ENCODE results near the gene RNH1.

Gene RNH1

DNA sequence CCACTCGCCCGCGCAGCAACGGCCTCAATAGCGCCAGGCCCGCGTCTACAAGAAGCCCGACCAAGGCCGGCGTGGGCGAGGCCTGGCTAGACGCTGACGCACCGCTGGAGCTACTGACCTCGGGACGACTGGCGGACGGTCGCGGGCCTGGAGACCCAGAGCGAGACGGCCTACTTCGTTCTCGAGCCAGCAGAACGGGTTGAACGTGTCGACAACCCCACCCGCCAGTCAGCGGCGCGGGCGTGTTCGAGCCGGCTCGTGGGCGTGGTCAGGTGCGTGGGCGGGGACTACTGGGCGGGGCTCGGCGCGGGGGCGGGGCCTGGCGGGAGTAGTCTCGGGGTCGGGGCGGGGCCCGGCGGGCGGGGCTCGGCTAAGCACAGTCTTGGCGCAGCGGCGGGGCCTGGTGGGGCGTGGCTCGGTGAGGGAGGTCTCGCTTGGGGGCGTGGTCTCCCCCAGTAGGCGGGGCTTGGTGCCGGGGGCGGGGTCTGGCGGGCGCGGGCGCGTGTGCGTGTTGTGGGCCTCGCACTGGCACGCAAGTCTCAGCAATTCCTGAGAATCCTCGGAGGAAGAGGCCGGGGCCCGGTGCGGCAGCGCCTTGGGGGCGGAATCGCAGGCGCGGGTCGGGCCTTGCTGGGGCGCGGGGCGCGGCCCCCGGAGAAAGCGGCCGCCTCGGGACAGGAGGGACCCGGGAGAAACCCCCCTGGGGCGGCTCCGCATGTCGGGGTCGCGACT, at the start of gene RNH1:
RNH1 (minus strand) TSS at position 248 of the 732 bp plus-strand sequence. CDS start 5,080 bp downstream, outside the sequence.
- peak; percentile 95 for DNase-seq (ENCODE audit: low read depth)

DNA sequence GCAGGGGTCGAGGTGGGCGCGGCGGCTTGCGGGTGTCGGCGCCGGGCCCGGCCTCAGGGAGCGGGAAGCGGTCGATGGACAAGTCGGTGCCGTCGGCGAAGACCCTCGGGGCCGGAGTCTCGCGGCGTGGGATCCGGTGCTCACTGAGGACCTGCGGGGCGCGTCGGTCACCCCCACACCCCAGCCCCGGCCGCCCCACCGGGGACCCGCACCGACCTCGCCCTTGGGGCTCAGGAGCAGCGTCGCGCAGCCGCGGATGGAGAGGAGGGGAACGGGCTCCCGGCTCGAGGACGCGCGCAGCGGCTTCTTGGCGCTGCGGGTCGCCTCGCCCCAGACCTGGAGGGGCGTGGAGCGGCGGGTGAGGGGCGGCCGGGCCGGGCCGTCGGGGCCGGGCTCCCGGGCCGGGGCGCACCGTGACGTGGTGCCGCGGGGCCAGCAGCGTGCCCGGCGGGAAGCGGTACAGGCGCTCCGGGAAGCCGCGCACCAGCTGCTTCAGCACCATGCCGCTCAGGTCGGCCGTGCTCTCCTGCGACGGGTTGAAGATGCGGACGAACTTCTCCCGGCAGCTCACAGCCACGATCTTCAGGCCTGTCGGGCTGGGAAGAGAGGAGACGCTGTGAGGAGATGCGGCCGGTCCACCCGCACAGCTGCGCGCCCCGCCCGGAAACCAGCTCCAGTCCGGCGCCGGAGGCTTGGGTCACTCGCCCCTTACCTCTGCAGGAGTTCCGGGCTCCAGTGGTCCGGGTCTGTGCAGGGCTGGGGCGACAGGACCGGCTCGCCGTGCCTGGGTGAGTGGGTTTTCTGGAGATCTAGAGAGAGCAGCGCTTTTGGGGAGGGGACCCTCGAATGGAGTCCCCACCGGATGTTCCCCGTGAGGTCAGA, 49.0 kb upstream of the RNH1 start:
- DNase-seq (ENCODE audit: low read depth): no peak

DNA sequence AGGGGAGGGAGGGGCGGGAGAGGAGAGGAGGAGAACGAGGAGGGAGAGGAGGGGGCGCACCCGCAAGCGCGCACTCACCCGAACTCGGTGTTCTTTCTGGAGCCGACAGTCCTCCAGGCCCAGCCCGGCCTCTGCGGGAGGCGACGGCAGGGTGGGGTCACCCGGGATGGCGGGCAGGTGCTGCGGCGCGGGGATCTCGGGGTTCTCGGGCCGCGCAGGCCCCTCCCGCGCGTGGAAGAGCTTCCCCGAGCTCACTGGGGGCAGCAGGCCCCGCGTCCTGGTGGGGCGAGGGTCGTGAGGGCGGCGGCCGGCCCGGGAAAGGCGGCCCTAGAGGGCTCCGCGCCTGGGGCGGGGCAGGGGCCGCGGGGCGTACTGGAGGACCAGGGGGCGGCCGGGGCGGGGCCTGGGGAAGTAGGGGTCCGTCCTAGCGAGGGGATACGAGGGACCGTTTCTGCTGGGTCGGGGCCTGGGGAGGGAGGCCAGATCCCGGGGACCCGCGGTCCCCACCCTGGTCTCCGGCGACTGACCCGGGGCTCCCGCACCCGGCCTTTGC, 48.3 kb upstream of the RNH1 start:
- DNase-seq (ENCODE audit: low read depth): no peak

DNA sequence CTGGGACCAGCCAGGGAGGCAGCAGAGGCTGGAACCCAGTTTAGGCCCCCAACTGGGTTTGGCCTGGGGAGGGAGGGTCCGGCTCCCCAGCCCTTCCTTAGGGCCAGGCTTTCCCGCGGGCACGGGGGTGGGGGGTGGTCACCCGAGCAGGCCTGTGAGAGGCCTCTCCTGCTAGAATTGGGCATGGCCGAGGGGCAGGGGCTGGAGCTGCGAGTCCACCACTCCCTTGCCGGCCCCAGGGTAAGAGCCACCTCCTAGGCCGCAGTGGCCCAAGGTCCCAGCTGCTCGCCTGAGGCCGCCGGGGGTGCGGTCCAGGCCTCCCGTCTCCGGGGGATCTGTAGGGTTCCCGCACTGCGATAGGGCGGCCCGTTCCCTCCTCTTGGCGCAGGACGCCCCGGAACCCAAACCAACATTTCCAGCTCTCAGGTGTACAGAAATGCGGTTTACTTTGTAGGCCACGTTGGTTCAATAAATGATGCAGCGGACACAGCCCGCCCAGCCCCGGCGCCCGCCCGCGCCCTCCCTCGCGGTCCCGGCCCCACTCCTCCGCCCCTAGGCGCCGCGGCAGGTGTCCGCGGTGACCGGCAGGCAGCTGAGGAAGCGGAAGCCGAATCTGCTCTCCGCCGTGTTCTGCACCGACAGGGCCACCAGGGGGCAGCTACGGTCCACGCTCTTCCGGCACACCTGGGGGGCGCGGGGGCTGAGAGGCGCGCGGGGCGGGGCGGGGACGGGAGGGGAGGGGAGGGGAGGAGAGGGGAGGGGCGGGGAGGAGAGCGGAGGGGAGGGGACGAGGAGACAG, 47.6 kb upstream of the RNH1 start:
- DNase-seq (ENCODE audit: low read depth): no peak

DNA sequence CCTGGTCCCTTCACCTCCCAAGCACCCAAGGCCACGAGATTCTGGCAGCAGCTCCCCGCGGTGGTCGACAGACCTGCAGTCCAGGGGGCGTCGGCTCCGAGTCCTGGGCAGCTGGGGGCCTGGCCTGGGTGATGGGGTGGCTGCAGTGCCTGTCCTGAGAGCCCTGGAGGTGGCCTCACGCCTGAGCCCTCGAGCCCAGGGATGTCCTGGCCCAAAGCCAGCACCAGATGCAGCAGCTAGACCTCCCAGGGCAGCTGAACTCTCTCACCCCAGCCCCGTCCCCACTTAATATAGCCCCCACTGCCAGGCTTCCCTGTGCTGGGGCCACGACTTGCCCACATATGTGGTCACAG, 46.9 kb upstream of the RNH1 start:
- DNase-seq (ENCODE audit: low read depth): no peak

DNA sequence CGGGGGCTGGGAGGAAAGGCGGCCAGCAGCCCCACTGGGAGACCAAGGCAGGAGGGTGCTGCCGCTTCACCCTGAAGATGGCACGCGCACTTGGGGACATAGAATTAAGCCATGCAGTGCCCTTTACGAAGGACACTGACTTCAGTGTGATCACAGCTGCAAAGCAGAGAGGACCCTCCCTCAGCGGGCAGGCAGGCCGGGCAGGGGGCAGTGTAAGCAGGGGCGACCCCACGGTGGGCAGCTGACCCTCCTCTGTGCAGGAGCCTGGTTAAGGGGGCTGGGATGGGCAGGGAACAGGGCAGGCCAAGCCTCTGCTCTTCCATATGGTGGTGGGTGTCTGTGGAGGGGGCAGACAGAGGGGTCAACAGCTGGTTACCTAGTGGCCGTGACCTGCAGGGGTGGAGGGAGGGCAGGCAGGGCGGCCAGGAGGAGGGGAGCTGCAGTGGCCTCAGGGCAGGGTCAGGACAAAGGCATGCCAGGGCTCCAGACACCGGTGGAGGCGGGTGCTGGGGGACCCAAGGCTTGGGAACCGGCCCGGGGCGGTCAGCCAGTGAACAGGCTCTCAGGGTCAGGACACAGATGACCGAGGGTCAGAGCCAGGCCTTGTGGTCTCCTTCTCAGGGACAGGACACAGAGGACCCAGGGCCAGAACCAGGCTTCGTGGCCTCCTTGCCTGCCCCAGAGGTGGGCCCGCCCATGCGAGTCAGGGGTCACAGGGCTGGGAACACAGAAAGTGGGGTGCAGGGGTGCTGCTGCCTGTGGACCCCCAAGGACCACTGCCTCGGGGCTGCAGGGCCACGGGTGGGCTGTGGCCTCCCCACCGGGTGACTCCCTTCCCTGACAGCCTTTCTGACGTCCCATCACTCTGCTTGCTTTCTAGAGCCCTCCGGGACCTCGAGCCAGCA, 46.3 kb upstream of the RNH1 start:
- no peak for DNase-seq (ENCODE audit: low read depth)

DNA sequence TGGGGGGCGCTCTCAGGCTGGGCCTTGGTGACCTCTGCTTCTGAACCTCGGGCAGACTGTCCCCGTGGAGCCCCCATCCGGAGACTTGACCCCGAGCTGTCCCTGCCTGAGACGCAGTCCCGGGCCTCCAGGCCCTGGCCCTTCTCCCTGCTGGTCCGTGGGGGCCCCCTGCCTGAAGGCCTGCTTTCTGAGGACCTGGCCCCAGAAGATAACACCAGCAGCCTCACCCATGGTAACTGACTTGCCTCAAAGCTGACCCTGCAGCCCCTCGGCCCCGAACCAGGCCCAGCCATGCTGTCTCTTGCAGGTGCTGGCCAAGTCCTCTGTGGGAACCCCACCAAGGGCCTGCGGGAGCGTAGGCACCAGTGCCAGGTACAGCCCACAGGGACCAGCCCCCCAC, 44.6 kb upstream of the RNH1 start:
- DNase-seq (ENCODE audit: low read depth): no peak

DNA sequence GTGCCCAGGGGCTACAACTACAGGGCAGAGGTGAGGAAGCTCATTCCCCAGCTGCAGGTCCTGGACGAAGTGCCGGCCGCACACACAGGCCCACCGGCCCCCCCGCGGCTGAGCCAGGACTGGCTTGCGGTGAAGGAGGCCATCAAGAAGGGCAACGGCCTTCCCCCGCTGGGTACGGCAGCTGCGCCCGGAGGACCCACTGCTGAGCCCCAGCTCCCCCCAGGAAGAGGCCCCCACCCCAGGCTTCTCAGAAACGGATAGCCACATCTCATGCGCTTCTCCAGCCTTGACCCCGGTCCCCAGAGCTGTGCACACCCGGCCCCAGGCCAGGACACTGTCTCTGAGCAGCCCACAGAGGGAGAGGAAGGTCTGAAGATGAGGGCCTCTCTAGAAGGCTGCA, 44.1 kb upstream of the RNH1 start:
- DNase-seq (ENCODE audit: low read depth): no peak

DNA sequence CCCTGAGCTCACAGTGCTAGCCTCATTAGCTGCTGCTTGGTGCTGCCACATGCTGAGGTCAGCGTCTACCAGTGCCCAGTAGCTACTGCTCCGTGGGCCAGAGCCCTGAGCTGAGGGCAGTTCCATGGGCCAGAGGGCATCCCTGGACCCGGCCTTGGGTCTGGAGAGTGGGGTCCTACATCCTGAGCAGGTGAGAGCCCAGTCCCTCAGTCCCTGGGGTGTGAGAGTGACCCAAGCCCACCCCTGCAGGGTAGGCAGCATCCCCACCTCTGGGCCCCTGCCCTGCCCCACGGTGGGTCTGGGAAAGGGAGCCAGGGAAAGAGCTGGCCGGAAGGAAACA, 43.7 kb upstream of the RNH1 start:
- DNase-seq (ENCODE audit: low read depth): no peak

DNA sequence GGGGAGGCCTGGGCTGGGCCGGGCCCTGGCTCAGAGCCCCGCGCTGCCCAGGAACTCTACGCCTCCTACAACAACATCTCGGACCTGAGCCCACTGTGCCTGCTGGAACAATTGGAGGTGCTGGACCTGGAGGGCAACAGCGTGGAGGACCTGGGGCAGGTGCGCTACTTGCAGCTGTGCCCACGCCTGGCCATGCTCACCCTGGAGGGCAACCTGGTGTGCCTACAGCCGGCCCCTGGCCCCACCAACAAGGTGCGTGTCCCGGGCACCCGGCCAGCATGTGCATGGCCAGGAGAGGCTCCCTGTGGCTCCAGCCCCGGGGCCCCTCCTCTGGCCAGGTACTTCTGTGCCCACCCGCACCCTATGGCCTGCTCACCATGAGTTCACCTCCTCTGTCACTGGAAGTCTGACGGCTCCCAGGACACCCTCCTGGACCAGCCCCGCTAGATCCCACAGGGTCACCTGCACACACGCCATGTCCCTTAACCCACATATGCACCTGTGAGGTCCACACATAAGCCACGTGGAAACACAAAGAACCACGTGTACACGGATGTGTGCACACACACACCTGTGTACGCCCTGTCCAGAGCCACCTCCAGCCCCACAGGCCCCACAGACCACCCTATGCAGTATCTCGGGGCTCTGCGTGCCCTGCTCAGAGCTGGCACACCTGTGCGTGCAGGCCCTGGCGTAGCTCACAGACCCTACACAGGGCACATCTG, 43.1 kb upstream of the RNH1 start:
- DNase-seq (ENCODE audit: low read depth): no peak

DNA sequence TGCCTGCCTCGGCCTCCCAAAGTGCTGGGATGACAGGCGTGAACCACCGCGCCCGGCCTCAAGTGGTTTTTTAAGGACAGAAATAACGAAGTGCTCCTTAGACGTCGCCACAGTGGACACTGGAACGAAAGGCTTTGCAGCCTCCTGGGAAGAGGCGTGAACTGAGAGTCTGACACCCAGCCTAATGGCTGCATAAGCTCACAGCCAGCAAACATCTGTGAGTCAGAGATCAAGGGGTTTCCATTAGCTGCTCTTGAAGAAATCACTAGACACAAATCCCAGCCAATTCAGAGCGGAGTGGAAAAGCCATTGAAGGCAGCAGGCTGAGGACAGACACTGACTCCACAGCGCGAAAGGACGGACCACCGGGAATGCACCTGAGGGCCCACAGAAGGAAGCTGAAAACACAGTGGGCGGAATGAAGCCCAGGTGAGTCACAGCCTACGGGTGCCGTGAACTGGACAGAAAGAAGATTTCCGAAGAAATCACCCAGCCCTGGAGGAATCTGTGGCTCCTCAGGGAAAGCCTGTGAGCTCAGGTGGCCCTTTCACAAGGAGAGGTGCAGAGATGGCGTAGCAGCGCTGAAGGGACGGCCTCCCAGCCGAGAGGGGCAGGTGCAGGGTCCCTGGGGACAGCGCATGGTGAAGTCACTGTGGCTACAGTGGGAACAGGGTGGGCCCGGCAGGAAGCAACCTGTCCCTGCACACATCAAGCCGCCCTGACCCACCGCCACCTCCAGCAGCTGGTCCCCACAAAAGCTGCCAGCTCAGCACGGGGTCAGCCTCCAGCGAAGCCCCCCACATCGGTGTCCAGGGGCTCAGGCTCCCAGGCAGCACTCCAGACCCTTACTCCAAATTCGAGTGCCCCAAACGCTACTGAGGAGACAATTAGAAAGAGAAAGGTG, 41.9 kb upstream of the RNH1 start:
- DNase-seq (ENCODE audit: low read depth): no peak

DNA sequence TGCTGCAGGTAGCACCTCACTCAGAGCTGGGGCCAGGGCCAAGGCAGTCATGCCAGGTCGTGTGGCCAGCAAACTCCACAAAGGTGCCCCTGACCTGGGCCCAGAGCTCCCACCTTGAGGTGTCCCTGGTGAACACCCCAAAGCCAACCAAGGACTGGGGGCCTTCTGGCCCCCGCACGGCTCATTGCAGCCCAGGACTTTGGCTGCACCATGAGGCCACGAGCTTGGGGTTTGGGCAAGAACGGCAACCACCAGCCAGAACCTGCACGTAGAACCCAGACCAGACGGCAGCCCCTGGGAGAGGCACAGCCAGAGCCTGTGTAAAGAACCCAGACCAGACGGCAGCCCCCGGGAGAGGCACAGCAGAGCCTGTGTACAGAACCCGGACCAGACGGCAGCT, 38.1 kb upstream of the RNH1 start:
- DNase-seq (ENCODE audit: low read depth): no peak

DNA sequence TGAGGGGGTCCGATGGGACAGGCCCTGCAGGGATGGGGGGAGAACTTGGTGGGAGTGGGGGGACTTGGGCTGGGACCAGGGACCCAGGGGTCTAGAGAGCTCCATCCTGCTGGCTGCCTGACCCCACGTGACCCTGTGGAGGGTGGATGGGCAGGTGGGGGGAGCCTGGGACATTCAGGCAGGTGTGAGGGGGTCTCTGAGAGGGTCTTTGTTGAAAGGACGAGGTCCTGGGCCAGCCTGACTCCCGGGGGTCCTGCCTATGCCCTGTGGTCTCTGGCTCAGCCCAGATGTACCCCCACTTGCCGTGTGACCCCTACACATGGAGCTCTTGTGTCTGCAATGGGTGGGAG, 37.8 kb upstream of the RNH1 start:
- DNase-seq (ENCODE audit: low read depth): no peak

DNA sequence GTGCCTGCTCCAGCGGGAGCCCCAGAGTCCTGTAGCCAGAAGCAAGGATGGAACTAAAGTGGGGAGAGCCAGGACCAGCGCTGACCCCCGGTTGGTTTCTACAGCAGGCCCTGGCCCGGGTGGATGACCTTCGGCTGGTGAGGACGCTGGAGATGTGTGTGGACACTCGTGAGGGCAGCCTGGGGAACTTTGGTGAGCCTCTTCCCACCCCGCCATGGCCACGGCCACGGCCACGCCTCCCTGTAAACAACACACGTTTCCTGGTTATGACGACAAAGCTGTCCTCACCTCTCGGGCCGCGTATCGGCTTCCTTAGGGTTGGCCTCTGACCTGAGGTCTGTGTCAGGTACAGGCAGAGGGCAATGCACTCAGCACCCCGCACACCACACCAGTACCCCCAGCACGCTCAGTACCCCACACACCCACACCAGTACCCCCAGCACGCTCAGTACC, 34.4 kb upstream of the RNH1 start:
- DNase-seq (ENCODE audit: low read depth): no peak

DNA sequence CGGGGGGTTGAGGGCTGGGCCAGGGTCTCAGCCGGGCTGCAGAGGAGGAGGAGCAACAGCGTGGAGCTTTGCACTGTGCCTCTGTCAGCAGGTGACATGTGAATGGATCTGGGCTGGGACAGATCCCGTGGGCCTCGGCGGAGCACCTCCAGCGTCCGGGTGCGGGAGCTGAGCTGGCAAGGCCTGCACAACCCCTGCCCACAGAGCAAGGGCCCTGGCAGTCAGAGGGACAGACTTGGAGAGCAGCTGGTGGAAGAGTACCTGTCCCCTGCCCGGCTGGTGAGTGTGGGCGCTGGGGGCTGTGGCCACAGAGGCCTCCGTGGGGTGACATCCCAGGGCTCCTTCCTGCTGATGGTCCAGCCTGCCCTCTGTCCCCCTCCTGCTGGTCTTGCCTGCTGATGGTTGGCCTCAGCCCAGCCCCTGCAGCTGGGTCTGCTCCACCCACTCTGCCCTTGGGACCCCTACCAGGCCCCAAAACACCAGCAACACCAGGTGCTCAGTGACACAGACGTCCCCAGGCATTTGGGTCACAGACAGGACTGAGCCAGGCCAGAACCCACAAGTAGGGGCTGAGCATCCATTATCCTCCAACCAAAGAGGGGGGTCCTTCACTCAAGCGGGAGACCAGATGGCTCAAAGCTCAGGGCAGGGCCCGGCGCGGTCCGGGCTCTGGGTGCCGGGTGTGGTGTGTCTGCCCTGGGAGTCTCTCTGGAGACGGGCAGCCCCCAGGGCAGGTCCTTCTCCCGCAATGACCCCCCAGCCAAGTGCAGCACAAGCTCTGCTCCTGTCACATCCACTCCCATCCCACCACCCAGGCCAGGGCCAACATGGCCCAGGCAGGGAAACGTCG, 33.8 kb upstream of the RNH1 start:
- DNase-seq (ENCODE audit: low read depth): no peak

DNA sequence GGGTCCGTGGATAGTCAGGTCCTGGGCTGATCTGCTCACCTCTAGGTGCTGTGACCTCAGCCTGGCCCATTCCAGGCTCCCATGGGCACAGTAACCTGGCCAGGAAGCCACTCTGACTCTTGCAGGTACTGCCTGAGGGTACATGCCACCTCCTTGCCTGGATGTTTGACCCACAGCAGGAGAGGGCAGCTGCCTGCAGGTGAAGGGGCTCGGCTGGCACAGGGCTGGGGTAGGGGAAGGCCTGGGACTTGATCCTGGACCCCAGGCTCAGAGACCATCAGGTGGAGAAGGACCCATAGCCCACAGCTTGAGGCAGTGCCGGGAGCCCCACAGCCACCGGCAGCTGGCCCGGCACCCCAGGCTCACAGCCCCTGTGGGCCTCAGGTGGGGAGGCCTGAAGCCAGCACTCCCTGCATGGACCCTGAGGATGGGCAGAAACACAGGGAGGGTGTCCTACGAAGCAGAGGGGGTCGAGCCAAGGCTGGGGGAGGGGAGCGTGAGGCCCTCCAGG, 33.0 kb upstream of the RNH1 start:
- no peak for DNase-seq (ENCODE audit: low read depth)

DNA sequence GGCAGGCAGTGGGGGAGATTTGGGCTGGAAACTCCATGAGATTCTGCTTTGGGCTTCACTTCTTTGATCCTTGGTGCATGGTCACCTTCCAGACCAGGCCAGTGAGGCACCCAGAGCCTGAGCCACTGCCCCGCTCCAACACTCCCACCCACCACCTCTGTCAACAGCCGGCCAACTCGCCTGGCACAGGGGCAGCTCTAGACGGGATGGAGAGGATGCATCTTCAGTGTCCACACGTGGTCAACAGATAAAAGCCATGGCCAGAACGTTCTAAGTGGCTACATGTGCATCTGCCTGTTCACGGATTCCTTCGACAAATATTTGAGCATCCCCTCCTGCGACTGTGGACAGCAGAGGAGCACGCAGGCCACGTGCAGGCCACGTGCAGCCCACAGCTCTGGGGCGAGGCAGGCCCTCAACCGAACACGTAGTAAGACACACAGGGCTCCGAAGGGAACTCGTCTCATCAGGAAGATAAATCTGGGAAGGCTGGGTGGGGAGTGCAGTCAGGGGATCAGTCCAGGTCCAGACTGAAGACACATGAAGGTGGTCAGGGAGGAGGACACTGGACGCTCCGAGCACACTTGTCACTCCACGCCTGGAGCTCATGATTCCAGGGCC, 31.5 kb upstream of the RNH1 start:
- DNase-seq (ENCODE audit: low read depth): no peak

All from fibroblast of gingiva (primary cell).